Putamen (tissue), 1 donor: ENCODE results near the gene WASHC3.
"Not testable (repeated sequence)": the region's sequence is repeated elsewhere in the genome, so short reads cannot be mapped to it uniquely, and the experiment has no call there.

Source experiments
- DNase-seq: peaks from one replicate; pipeline ENCODE4 v3.0.0-alpha.2; 2016; ENCODE audit warnings: low spot score

WASHC3 gene

DNA sequence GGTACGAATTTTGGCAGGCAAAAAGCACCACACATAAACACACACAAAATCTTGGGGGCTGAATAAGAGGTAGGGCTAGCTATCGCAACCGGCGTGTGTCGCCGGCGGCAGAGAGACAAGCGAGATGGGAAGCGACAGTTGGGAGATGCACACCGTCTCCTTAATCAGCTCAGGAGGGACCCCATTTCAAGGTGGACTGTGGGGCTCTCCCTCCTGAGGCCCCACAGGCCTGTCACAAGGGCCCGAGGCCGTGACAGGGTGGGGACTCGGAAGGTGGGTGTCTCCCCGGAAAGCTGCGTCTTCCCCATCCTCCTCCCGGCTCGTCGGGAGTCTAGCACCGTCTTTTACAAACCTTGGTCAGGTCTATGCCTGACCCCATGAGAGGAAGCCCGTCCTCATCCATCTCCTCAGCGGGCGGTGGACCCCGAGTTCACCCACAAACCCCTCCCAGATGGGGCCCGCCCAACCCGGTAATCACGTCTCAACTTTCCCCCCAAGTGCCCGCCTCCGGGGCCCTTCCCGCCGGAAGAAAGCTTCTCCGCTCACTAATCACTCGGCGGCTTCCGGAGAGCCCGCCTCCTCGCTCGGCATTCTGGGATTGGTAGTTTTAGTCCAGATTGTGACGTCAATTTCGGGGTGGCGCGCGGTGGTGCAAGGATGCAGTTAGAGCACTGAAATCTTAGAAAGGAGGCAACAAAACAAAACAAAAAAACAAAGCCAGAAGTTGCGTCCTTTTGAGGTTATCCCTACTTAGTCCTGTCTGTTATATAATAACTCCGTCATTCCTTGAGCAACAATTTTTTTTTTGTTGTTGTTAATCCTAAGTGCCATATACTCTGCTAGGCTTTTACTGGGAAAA lies at the start of gene WASHC3:
Gene WASHC3, minus strand, starts transcription at position 432 of the 859 bp plus-strand sequence. Its CDS starts 29 bp downstream, at position 403.
- DNase-seq, result peak; percentile 97

DNA sequence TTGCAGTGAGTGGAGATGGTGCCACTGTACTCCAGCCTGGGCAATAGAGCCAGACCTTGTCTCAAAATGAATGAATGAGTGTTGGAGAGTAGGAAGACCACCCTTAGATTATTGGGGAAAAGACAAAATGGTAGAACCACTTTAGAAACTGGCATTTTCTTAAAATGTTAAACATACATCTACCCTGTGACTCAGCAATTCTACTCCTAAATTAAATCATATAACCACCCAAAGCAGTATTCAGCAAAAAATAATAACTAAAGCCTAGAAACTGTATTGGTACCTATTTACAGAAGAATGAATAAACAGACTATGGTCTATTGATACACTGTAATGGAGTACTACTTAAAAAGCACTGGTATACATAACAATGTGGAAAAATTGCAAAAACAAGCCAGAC lies 49.0 kb upstream of the WASHC3 start:
- no peak for DNase-seq

- DNase-seq, result no peak
These were observed 46.2 kb upstream of the WASHC3 start for GRCh38 chr12:102107970-102108369.

- DNase-seq, result no peak
These were observed 45.1 kb upstream of the WASHC3 start for GRCh38 chr12:102106905-102107304.

DNA sequence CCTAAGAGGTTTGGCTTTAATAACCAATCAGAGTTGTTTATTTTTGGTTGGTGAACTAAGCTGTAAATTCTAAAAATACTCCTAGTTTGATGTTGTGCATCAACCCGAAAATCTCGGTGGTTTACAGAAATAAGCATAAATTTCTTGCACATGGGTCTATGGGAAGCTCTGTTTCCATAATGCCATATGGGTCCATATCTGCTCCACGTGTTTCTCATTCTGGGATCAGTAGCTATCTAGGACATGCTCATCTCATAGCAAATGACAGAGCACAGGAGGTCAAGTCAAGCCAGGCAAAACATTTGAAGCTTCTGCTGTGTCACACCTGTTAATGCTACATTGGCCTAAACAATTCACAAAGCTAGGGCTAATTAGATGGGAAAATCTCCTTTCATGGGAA lies 35.1 kb upstream of the WASHC3 start:
- DNase-seq, result no peak

- DNase-seq, result no peak
These were observed 34.0 kb upstream of the WASHC3 start for GRCh38 chr12:102095677-102096263.

DNA sequence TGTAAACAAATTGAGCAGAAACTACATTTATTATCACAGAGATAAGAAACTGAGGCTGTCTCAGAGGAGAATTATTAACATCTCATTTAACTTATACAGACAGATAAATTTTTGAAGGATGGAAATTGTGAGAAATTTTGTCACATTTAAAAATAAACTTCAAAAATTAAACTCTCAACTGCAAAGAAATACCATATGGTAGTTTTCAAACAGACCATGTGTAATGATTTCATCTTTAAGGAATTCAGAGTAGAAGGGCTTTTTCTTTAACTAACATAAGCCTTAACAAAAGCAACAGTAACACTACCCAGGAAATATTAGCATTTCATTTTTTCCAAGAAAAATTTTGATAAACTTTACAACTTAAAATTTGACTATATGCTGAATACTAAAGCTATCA lies 31.5 kb upstream of the WASHC3 start:
- DNase-seq, result no peak

DNA sequence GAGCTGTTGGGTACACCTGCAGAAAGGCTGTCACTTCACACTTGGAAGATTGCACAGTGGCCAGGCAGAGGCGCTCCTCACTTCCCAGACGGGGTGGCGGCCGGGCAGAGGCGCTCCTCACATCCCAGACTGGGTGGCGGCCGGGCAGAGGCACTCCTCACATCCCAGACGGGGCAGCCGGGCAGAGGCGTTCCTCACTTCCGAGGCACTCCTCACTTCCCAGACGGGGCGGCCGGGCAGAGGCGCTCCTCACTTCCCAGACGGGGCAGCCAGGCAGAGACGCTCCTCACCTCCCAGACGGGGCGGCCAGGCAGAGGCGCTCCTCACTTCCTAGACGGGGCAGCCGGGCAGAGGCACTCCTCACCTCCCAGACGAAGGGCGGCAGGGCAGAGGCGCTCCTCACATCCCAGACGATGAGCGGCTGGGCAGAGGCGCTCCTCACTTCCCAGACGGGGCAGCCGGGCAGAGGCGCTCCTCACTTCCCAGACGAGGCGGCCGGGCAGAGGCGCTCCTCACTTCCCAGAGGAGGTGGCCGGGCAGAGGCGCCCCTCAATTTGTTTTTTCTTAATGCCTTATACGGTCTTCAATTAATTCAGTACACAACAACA lies 27.5 kb upstream of the WASHC3 start:
- DNase-seq, result not testable (repeated sequence)

- DNase-seq, result no peak
These were observed 19.1 kb upstream of the WASHC3 start for GRCh38 chr12:102080842-102081241.

DNA sequence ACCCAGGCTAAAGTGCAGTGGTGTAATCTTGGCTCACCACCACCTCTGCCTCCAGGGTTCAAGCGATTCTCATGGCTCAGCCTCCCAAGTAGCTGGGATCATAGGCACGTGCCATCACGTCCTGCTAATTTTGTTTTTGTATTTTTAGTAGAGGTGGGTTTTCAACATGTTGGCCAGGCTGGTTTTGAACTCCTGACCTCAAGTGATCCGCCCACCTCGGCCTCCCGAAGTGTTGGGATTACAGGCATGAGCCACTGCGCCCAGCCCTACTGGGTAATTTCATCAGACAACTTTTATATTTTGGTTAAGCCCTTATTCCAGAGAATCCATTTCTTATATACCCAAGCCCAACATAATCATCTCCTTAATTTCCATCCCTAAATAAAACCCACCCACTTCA lies 10.3 kb upstream of the WASHC3 start:
- not testable (repeated sequence) for DNase-seq

DNA sequence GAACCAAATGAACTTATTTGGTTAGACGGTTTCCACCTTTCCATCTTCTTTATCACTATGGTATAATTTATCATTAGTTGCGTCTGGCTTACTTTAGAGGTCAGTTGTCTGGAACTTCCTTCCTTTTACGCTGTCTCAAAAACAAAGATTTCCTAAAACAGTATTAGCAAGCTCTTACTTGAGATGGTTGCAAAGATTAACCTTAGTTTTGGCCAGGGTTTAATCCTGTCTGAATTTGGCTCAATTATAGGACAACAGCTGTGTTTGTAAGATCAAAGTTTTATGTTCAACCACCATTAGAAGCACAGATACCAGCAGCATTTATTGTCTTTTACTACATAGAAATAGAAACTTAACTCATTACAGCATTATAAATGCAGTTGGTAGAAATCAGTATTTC lies 7.9 kb upstream of the WASHC3 start:
- DNase-seq, result no peak

DNA sequence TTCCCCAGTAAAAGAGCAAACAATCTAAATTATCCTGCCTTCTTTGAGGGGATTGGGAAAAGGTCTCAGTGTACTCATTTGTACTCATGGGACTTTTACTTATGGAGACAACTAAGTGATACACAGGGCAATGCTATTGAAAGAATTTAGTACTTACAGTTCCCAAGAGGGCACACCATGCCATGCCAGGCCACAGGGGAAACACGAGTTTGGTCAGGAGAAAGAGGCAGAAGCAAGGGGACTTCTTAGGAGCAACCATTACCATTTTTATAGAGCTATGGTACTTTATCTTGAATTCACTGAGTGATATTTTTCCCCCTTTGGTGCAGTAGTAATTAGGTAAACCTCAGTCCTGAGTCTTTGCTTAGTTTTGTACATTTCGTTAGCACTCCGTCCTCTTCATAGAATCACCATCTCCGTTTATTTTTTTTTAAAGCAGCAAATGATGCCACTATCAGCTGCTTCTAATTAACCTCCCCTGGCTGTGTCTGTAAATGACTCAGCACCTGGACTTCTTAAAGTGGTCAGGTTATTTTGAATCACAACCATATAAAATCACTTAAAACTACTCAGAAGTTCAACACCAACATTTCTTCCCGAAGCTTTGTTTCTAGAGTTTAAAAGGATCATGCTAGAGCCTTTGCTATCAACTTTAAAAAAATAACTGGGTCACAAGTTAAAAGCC lies 5.9 kb upstream of the WASHC3 start:
- DNase-seq, result no peak

- DNase-seq, result no peak
These were observed 2.7 kb upstream of the WASHC3 start for GRCh38 chr12:102064476-102064875.

DNA sequence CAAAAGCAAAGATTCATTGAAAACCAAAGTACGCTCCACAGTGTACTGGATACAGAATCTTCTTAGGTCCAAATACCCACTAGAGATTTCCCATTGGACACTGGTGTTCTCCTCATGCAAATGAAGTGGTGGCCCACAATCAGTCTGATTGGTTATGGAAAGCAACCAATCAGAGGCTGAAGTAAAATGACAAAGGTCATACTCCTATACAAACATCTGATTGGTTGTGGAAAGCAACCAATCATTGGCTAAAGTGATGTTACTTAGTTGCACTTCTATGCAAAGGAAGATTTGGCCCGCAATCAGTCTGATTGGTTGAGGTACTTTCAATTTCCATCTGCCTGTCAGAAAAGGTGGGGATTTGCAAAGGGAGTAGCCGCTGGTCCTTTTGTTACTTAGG lies 1.3 kb upstream of the WASHC3 start:
- no peak for DNase-seq

- no peak for DNase-seq
These were observed 622 bp upstream of the WASHC3 start for GRCh38 chr12:102062419-102062806.

GRCh38 chr12:102061096-102061559 lies 663 bp downstream of the WASHC3 start:
- no peak for DNase-seq

DNA sequence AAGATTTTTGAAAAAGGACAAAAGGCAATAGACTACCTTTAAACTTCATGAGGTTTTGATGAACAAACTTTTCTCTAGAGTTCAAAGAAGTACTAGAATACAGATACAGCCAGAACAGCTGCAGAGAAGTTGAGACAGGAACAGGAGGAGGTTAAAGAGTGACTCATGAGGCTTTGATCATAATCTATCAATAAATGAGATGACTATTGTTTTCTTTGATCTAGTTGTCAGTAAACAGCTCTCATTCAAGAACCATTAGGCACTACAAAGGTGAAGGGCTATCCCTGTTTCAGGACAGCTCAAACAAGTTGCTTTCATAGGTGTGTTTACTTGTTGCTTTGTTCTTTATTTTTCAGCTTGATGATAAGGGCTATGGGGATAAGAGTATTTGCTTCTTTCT lies 2.4 kb downstream of the WASHC3 start:
- DNase-seq, result no peak

GRCh38 chr12:102054345-102054744 lies 7.4 kb downstream of the WASHC3 start:
- no peak for DNase-seq

DNA sequence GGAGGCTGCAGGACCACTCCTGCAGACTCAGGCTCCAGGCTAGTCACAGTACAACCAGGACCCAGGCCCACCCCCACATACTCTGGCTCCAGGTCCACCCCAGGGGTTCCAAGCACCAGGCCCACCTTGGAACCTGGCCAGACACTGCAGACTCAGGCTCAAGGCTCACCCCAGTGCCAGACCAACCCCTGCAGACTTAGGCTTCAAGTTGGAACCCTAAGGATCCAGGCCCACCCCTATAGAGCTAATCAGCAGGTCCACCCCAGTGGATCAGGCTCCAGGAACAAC lies 8.8 kb downstream of the WASHC3 start:
- DNase-seq, result no peak

DNA sequence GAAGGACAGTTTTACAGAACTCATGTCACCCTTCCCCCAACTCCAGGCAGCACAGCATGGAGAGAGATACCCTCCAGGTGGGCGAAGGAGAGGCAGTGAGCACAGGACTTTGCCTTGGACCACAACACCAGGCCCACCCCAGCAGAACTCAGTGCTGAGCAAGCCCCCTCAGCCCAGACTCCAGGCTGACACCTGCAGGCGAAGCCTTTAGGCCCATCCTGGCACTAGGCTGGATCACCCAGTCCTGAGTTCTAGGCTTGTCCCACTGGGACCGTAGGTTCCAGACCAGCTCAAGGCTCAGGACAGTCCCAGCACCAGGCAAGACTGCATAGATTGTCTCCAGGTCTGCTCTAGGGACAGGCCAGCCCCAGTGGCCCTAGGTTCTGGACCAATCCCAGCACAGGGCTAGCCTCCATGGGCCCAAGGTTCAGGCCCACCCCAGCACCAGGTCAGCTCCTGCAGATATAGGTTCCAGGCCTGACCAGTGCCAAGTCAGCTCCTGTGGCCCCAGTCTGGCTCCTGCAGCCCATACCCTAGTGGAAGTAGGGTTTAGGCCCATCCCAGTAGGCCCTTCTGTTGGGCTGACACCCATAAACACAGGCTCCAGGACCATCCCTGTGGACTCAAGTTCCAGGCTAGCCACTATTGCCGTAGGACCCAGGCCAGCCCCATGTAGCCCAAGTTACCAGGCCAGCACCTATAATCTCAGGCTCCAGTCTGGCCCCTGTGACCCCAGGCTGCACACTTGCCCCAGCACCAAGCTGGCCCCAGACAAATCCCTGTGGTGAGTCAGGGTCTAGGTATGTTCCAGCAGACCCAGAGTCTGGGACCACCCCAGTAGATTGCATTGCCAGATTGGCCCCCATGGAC lies 9.4 kb downstream of the WASHC3 start:
- DNase-seq, result no peak

DNA sequence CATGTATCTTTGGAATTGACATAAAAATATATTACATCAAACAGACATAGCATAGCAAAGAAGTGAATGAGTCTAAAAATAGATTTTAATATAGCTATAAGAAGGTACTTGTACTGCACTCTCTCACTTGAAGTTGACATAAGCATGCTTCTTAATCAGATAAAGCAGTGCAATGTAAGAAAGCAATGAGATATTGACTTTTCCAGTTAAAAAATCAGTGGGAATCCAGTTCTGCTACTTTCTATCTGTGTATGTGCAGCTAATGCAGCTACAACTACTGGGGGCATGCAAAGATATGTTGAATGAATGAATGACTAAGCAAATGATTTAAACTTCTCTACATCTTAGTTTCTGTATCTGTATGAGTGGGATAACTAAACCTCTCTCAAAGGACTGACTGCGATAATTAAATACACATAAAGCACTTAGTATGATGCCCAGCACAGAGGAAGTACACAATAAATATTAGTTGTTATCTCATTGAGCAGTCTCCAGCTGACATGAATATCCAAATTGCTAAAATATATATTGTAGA lies 10.3 kb downstream of the WASHC3 start:
- DNase-seq, result no peak
